Nephron progenitor cell (in vitro differentiated cells): ENCODE measurements around the gene C3orf18.
A peak's percentile ranks its signal among the peaks of the same experiment; 100 is the strongest.

Experiments used
- DNase-seq: peaks from one replicate; pipeline ENCODE4 v3.0.0; 2021
- H3K27ac Mint-ChIP-seq: 2 replicates; pipeline ENCODE4 v1.8.0; 2021; ENCODE audit warnings: mild to moderate bottlenecking, moderate library complexity, mixed read lengths
- H3K27me3 Mint-ChIP-seq: 2 replicates; pipeline ENCODE4 v1.8.0; 2021; ENCODE audit warnings: mild to moderate bottlenecking, low read depth, mixed read lengths; ENCODE audit not compliant: poor library complexity
- H3K36me3 Mint-ChIP-seq: 2 replicates; pipeline ENCODE4 v1.8.0; 2021; ENCODE audit warnings: low read depth, mixed read lengths
- H3K4me1 Mint-ChIP-seq: 2 replicates; pipeline ENCODE4 v1.8.0; 2021; ENCODE audit warnings: mixed read lengths
- H3K4me3 Mint-ChIP-seq: 2 replicates; pipeline ENCODE4 v1.8.0; 2021; ENCODE audit warnings: mild to moderate bottlenecking, moderate library complexity, mixed read lengths
- H3K9me3 Mint-ChIP-seq: 2 replicates; pipeline ENCODE4 v1.8.0; 2021; ENCODE audit warnings: mild to moderate bottlenecking, moderate library complexity, mixed read lengths
- TF ChIP-seq, protein P1 (sequence below): fragments of 200-600 bp; sonication (generic); IDR thresholded peaks from 2 replicates; pipeline ENCODE4 v1.5.0; 2021; ENCODE audit warnings: antibody characterized with exemption

C3orf18 gene

DNA sequence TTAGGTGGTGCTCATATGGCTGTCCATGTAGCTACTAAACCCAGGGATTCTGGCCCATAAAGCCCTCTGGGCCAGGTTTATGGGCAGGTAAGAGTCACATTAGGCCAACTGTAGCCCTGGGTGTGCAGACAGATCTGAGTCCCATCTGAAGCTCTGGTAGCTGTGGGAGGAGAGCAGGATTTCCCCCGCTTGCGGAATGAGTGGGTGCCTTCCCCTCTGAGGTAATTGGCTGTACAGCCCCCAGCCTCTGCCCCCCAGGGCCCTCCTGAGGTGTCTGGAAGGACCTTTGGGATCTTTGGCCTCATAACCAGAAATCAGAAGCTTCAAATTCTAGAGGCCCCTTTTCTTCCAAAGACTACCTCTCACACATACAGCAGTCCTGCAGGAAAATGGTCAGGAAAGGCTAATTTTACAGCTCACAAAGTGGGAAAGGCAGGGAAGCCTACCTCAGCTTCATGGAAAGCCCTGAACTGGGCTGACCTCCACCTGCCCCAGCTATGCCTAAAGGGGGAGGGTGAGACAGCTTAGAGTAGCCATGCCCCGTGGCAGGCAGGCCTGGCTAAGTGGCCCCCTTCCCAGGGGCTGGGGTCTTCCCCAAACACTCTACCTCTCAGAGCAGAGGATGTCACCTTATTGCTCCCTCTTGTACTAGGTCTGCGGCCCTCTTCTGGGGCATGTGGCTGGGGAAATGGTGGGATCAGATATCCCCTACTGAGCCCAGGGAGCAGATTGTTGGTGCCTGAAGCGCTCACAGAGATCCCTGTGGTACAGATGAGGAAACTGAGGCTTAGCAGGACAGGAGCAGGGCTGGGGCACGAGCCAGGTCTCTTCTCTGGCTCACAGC is 18.6 kb upstream of the C3orf18 start:
- peaks cover 7% of the 10 kb centered on the region for H3K36me3 Mint-ChIP-seq
- no peaks in the 10 kb centered on the region for H3K9me3 Mint-ChIP-seq
- DNase-seq, result no peak
- H3K27ac Mint-ChIP-seq, result no peak overlapping the region
- peaks cover 4% of the 10 kb centered on the region for H3K27me3 Mint-ChIP-seq
- H3K4me3 Mint-ChIP-seq, result no peak overlapping the region
- H3K4me1 Mint-ChIP-seq, result peaks cover 4% of the 10 kb centered on the region
- TF ChIP-seq, protein P1, sequence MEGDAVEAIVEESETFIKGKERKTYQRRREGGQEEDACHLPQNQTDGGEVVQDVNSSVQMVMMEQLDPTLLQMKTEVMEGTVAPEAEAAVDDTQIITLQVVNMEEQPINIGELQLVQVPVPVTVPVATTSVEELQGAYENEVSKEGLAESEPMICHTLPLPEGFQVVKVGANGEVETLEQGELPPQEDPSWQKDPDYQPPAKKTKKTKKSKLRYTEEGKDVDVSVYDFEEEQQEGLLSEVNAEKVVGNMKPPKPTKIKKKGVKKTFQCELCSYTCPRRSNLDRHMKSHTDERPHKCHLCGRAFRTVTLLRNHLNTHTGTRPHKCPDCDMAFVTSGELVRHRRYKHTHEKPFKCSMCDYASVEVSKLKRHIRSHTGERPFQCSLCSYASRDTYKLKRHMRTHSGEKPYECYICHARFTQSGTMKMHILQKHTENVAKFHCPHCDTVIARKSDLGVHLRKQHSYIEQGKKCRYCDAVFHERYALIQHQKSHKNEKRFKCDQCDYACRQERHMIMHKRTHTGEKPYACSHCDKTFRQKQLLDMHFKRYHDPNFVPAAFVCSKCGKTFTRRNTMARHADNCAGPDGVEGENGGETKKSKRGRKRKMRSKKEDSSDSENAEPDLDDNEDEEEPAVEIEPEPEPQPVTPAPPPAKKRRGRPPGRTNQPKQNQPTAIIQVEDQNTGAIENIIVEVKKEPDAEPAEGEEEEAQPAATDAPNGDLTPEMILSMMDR, result no peak

DNA sequence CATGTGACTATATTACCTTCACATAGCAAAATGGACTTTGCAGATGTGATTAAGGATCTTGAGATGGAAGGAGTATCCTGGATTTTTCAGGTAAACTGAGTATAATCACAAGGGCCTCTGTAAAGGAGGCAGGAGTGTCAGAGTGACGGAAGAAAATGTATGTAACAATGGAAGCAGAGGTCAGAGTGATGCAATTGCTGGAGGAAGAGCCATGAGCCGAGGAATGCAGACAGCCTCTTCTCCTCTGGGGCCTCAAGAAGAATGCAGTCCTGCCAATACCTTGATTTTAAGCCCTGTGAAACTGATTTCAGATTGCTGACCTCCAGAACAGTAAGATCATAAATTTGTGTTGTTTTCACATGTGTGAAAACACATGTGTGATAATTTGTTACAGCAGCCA is 16.8 kb upstream of the C3orf18 start:
- TF ChIP-seq, protein P1, result no peak

DNA sequence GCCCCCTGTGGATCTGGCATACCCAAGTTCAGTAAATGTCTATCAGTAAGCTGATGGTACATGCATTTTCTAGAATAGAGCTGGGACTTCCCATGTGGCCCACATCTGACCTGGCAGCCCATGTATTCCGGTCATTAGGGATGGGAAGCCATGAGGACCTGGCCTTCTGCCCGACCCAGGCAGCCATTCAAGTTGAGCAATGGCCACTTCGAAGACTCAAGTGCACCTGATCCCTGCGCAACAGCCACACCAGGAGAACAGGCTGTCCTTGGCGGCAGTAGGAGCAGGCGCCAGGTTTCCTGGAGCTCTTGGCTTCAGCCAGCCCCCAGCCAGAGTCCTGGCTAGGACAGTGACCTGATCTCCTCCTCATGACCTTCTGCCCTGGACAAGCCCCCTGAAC is 16.4 kb upstream of the C3orf18 start:
- peak overlapping the region; percentile 26 for H3K27ac Mint-ChIP-seq
- H3K4me1 Mint-ChIP-seq, result peaks cover 4% of the 10 kb centered on the region
- TF ChIP-seq, protein P1, result no peak
- no peaks in the 10 kb centered on the region for H3K9me3 Mint-ChIP-seq
- H3K27me3 Mint-ChIP-seq, result peaks cover 4% of the 10 kb centered on the region
- no peak overlapping the region for H3K4me3 Mint-ChIP-seq
- H3K36me3 Mint-ChIP-seq, result peaks cover 7% of the 10 kb centered on the region
- no peak for DNase-seq

More for the DNA sequence above, 16.8 kb upstream of the C3orf18 start:
- peaks cover 7% of the 10 kb centered on the region for H3K36me3 Mint-ChIP-seq
- H3K27me3 Mint-ChIP-seq, result peaks cover 4% of the 10 kb centered on the region
- H3K4me3 Mint-ChIP-seq, result no peak overlapping the region
- H3K4me1 Mint-ChIP-seq, result peaks cover 4% of the 10 kb centered on the region
- peak overlapping the region; percentile 26 for H3K27ac Mint-ChIP-seq
- no peak for DNase-seq
- no peaks in the 10 kb centered on the region for H3K9me3 Mint-ChIP-seq

DNA sequence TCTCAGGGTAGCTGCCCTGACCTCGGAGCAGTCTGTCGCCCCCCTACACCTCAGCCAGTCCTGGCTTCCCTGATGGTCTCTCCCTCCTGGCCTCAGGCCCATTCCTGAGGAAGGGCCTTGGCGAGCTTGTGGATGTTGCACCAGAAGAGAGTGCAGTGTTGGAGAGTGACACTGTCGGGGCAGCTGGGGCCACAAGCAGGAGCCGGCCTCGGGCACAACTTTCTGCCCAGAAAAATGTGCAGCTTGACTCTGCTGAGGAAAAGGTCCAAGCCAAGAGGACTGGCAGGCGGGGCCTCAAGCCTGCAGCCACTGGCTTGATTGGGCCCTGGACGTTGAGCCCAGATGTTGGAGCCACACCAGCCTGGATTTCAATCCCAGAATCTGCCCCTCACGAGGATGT is 14.5 kb upstream of the C3orf18 start:
- Mint-ChIP-seq H3K9me3 (no peaks in the 10 kb centered on the region), H3K27me3 (peaks cover 4% of the 10 kb centered on the region), H3K27ac (no peak overlapping the region), H3K4me3 (no peak overlapping the region), H3K4me1 (peaks cover 4% of the 10 kb centered on the region), H3K36me3 (peaks cover 7% of the 10 kb centered on the region)
- TF ChIP-seq, protein P1, result no peak
- no peak for DNase-seq

DNA sequence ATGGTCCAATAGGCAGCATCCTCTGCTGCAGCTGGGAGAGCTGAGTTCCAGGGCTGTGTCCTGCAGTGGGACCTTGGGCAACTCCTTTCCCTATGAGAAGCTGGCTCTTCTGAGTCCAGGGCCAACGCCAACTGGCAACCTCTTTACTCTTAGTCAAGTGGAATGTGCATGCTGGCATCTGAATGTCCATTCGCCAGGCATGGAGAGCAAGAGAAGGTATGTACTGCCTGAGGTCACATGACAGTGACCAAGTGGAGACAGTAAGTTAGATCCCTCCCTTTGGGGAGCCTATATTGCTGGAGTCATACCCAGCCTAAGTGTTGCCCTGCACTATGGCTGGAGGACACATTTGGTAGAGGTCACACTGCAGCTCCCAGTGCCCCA is 13.9 kb upstream of the C3orf18 start:
- DNase-seq, result no peak
- peaks cover 7% of the 10 kb centered on the region for H3K36me3 Mint-ChIP-seq
- peaks cover 4% of the 10 kb centered on the region for H3K4me1 Mint-ChIP-seq
- no peaks in the 10 kb centered on the region for H3K9me3 Mint-ChIP-seq
- H3K4me3 Mint-ChIP-seq, result no peak overlapping the region
- peaks cover 4% of the 10 kb centered on the region for H3K27me3 Mint-ChIP-seq
- H3K27ac Mint-ChIP-seq, result no peak overlapping the region
- TF ChIP-seq, protein P1, result no peak
